Activated CD4-positive, alpha-beta T cell treated with anti-CD3 and anti-CD28 coated beads, Interleukin-2, amount 10 ng/mL, durations not matched to agents 24 days and 14 days (primary cell): Measurements from ENCODE around the gene FAM114A2. TPM values are rescaled to one million over a fixed set of nuclear protein-coding genes. Genes with fewer than 3 reads are reported as not detected.
"Not testable (repeated sequence)": the region's sequence is repeated elsewhere in the genome, so short reads cannot be mapped to it uniquely, and the experiment has no call there.

ENCODE experiments used
- DNase-seq: peaks from one replicate; pipeline ENCODE4 v3.0.0; 2022
- H3K27ac Mint-ChIP-seq: one replicate; pipeline ENCODE4 v1.8.0; 2022; ENCODE audit warnings: mild to moderate bottlenecking, mixed read lengths
- H3K27me3 Mint-ChIP-seq: one replicate; pipeline ENCODE4 v1.8.0; 2022; ENCODE audit warnings: mixed read lengths
- H3K36me3 Mint-ChIP-seq: one replicate; pipeline ENCODE4 v1.8.0; 2022; ENCODE audit warnings: low read depth, mild to moderate bottlenecking, mixed read lengths
- H3K4me1 Mint-ChIP-seq: one replicate; pipeline ENCODE4 v1.8.0; 2021; ENCODE audit warnings: mixed read lengths
- H3K4me3 Mint-ChIP-seq: one replicate; pipeline ENCODE4 v1.8.0; 2022; ENCODE audit warnings: mild to moderate bottlenecking, moderate library complexity, mixed read lengths
- H3K9me3 Mint-ChIP-seq: one replicate; pipeline ENCODE4 v1.8.0; 2021; ENCODE audit warnings: mixed read lengths
- intact Hi-C: fragments of 100-400 bp; cut with micrococcal nuclease; formaldehyde crosslinking; loops from one replicate; pipeline ENCODE4 v1.15.1; 2023
- total RNA-seq: library from RNA; stranded (reverse); gene quantifications from 2 replicates; pipeline ENCODE4 v1.2.3, GENCODE V29; 2022

Gene FAM114A2
- total RNA-seq, 1 donor from 2014 or later, result 27.3 TPM

DNA sequence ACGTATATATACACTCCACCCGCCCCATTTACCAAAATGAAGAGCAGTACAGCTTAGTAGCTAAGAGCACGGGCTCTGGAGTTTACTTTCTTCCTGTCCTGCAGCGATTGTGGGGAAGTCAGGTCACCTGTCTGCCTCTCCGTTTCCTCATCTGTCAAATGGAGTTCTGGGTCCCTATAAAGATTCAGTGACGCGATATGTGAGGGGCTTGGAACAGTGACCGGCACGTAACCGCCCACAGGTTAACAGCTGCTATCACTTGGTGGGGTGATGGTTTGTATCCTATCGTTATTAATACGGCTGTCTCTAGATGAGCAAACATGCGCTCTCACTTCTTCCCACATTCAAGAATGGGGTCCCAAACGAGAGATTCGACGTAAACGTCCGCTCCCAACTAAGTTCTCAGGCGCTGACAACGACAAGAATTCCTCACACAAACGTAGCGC is 426 bp downstream of the FAM114A2 start:
- peak overlapping the region; percentile 96 for H3K4me3 Mint-ChIP-seq
- no peaks in the 10 kb centered on the region for H3K27me3 Mint-ChIP-seq
- H3K4me1 Mint-ChIP-seq, result peaks cover 29% of the 10 kb centered on the region
- H3K27ac Mint-ChIP-seq, result peak overlapping the region; percentile 96
- no peaks in the 10 kb centered on the region for H3K9me3 Mint-ChIP-seq
- peak; percentile 81 for DNase-seq
- H3K36me3 Mint-ChIP-seq, result peaks cover 16% of the 10 kb centered on the region
- intact Hi-C loops, result loop anchor here (2.0 to 5.0 kb wide), 3 partner anchors 35 to 819 kb away; partner anchors contain the start of genes CNOT8 and LARP1

DNA sequence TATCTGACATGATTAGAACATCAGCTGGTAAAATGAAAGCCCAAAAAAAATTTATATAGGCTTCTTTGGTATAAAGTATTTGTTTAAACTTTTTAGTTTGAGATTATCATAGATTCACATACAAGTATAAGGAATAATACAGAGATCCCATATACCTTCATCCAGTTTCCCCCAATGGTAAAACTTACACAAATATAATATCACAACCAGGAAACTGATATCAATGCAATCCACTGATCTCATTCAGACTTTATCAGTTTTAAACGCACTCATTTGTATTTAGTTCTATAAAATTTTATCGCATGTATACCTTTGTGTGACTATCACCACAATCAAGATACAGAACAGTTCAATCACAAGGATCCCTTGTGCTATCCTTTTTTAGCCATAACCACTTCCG is 3.8 kb downstream of the FAM114A2 start:
- H3K36me3 Mint-ChIP-seq, result peaks cover 16% of the 10 kb centered on the region
- peaks cover 19% of the 10 kb centered on the region for H3K4me1 Mint-ChIP-seq
- H3K27me3 Mint-ChIP-seq, result no peaks in the 10 kb centered on the region
- H3K27ac Mint-ChIP-seq, result no peak overlapping the region
- H3K9me3 Mint-ChIP-seq, result no peaks in the 10 kb centered on the region
- no peak for DNase-seq
- no peak overlapping the region for H3K4me3 Mint-ChIP-seq
- intact Hi-C loops, result loop anchor here (5.0 kb wide), 2 partner anchors 722 to 822 kb away; partner anchors contain the start of genes CNOT8 and LARP1

DNA sequence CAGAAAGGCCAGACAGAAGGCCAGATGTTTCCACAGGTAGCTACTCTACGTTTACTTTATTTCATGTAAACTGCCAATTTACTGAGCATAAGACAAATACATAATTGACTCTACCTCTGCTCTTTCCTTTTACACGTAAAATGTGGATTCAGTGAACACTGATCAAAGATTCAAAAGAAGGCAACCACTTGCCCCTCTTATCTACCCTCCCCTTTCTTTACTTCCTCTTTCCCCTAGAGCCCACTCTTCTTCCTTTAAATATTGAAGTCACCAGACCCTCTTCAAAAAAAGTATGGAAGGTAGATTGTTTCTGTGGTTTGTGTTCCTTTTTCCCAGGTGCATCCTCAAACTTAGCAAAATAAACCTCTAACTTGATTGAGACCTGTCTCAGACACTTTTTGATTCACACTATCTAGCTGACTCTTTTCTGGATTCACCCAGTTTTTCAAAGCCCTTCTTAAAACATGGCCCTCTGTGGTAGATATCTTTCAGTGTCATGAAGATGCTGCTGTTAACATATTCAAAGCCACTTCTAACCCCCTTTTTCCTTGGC is 6.7 kb downstream of the FAM114A2 start:
- H3K4me3 Mint-ChIP-seq, result no peak overlapping the region

DNA sequence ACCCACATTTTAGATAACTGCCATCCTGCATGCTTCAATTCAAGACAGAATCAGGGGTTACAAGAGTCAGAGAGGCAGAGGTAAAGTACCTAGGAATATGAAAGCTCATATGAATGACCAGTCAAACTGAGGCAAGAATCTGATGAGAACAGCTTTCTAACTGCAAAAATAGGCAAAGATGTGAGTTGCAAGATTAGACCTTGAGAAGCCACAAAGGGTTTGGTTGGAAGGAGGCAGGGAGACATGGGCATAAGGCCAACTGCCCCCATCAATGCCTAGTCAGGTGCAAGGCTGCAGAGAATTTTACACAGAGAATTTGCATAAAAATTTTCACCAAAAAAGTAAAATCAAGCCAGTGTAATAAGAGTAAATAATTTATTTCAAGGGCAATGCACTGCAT is 12.8 kb downstream of the FAM114A2 start:
- no peak overlapping the region for H3K4me3 Mint-ChIP-seq
- intact Hi-C loops, result no loop called here
- H3K9me3 Mint-ChIP-seq, result peaks cover 3% of the 10 kb centered on the region
- H3K27ac Mint-ChIP-seq, result no peak overlapping the region
- H3K36me3 Mint-ChIP-seq, result peaks cover 40% of the 10 kb centered on the region
- DNase-seq, result no peak
- H3K4me1 Mint-ChIP-seq, result peaks cover 2% of the 10 kb centered on the region
- no peaks in the 10 kb centered on the region for H3K27me3 Mint-ChIP-seq

More for the DNA sequence above, 6.7 kb downstream of the FAM114A2 start:
- DNase-seq, result no peak
- H3K27me3 Mint-ChIP-seq, result no peaks in the 10 kb centered on the region
- H3K27ac Mint-ChIP-seq, result no peak overlapping the region
- intact Hi-C loops, result no loop called here
- H3K4me1 Mint-ChIP-seq, result peaks cover 8% of the 10 kb centered on the region
- peaks cover 20% of the 10 kb centered on the region for H3K36me3 Mint-ChIP-seq
- H3K9me3 Mint-ChIP-seq, result no peaks in the 10 kb centered on the region

DNA sequence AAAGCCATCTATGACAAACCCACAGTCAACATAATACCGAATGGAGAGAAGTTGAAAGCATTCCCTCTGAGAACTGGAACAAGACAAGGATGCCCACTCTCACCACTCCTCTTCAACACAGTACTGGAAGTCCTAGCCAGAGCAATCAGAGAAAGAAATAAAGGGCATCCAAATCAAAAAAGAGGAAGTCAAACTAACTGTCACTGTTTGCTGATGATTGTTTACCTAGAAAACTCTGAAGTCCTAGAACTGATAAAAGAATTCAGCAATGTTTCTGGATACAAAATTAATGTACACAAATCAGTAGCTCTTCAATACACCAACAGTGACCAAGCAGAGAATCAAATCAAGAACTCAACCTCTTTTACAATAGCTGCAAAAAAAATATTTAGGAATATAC is 19.8 kb downstream of the FAM114A2 start:
- Mint-ChIP-seq H3K9me3 (peaks cover 12% of the 10 kb centered on the region), H3K36me3 (peaks cover 68% of the 10 kb centered on the region)
- H3K4me3 Mint-ChIP-seq, DNase-seq, intact Hi-C loops, H3K27ac Mint-ChIP-seq, H3K4me1 Mint-ChIP-seq, H3K27me3 Mint-ChIP-seq: not testable (repeated sequence)

DNA sequence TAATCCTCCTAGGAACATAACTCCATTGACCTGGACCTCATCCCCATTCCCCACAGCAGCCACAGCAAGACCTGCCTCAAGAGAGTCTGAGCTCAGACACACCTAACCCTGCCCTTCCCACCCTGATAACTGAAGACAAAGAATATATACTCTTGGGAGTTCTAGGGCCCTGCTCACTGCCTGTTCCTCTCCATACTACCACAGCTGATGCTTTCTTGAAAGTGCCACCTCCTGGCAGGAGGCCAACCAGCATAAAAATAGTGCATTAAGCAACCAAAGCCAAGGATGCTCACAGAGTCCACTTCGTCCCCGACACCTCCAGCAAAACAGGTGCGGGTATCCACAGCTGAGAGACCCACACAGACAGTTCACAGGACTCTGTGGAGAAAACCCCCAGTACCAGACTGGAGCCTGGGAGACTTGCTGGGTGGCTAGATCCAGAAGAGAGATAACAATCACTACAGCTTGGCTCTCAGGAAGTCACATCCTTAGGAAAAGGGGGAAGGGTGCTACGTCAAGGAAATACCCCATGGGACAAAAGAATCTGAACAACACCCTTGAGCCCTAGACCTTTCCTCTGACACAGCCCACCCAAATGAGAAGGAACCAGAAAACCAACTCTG is 23.5 kb downstream of the FAM114A2 start:
- Mint-ChIP-seq H3K4me3 (no peak overlapping the region), H3K36me3 (peaks cover 39% of the 10 kb centered on the region), H3K4me1 (no peaks in the 10 kb centered on the region), H3K27ac (no peak overlapping the region), H3K27me3 (no peaks in the 10 kb centered on the region), H3K9me3 (peaks cover 4% of the 10 kb centered on the region)
- no peak for DNase-seq
- intact Hi-C loops, result no loop called here

DNA sequence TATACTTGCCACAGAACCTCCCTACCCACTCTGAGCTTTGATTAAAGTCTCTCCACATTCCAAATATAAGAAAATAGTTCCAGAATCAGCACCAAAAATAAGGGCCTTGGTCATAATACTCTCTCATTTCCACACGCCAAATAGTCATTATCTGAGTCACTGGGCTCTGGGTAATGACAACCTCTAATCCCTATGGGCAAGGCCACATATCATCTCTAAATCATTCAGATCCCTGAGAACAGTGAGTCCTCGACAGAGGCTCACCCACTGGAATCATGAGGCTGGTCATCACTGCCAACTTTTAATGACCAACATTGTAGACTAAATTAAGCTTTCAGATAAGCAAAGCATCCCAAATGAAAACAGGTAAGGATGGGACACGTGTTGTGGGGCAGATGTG is 28.1 kb downstream of the FAM114A2 start:
- intact Hi-C loops, result no loop called here

DNA sequence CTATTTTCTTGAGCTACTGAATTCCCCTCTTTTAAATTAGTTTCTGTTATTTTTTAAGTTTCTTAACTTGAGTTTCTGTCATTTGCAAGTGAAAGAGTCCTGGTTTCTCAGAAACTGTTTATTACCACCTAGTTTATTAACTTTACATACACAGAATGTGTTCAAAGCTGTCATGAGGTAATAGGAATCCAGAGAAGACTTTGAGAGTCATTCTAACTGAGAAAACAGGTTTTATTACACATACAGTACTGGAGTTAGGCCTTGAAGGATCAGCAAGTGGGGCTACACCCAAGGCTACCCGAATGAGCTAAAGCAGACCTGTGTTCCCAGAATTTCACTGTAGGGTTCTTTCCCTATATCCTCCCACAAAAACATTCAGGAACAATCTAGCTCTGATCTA is 33.1 kb downstream of the FAM114A2 start:
- no peak overlapping the region for H3K27ac Mint-ChIP-seq
- peaks cover 2% of the 10 kb centered on the region for H3K36me3 Mint-ChIP-seq
- H3K4me1 Mint-ChIP-seq, result no peaks in the 10 kb centered on the region
- H3K9me3 Mint-ChIP-seq, result no peaks in the 10 kb centered on the region
- DNase-seq, result no peak
- no peaks in the 10 kb centered on the region for H3K27me3 Mint-ChIP-seq
- intact Hi-C loops, result no loop called here
- no peak overlapping the region for H3K4me3 Mint-ChIP-seq

More for the DNA sequence above, 28.1 kb downstream of the FAM114A2 start:
- H3K9me3 Mint-ChIP-seq, result no peaks in the 10 kb centered on the region
- DNase-seq, result no peak
- peaks cover 8% of the 10 kb centered on the region for H3K36me3 Mint-ChIP-seq
- H3K27me3 Mint-ChIP-seq, result no peaks in the 10 kb centered on the region
- no peaks in the 10 kb centered on the region for H3K4me1 Mint-ChIP-seq
- H3K27ac Mint-ChIP-seq, result no peak overlapping the region
- H3K4me3 Mint-ChIP-seq, result no peak overlapping the region

DNA sequence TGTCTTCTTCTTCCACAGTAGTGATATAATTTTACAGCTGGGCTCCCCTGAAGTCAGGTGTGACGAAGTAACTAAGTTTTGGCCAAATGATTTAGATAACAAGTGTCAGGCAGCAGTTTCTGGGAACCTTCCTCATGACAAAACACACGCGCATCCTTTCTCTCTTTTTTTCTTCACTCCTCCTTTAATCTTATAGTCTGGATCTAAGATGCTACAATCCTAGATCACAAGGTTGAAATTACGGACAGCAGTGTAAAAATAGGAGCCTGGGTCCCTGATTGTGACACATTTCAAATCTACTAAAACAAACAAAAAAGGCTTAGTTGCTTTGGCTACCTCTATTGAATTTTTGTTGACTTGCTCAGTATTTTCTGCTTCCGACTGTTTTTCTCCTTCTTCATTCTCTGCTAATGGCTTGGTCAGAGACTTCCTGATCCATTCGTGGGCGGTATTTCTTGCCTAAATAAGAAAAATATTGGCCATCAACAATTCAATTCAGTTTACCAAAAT is 36.1 kb downstream of the FAM114A2 start:
- Mint-ChIP-seq H3K9me3 (no peaks in the 10 kb centered on the region), H3K27me3 (no peaks in the 10 kb centered on the region), H3K4me3 (no peak overlapping the region), H3K36me3 (peaks cover 19% of the 10 kb centered on the region), H3K27ac (no peak overlapping the region), H3K4me1 (peaks cover 3% of the 10 kb centered on the region)
- no peak for DNase-seq
- intact Hi-C loops, result no loop called here

DNA sequence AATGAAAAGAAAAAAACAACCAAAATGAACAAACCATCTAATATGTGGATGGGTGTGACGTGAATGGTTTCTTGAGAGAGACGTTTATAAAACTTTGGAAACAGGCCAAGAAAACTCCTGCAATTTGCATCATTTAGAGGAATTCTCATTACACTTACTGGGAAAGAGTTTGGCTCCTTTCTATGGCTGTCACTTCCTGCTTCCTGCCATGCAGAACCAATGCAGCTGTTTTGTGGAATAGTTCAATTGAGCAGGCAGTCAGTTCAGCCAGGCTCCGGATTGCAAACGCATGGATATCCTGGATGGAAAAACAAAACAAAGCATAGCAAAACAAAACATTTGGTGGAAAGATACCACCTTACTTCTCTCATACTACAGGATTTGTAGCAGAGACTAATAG is 36.6 kb downstream of the FAM114A2 start:
- no peak overlapping the region for H3K27ac Mint-ChIP-seq
- H3K27me3 Mint-ChIP-seq, result no peaks in the 10 kb centered on the region
- no peaks in the 10 kb centered on the region for H3K9me3 Mint-ChIP-seq
- peaks cover 22% of the 10 kb centered on the region for H3K36me3 Mint-ChIP-seq
- no peak overlapping the region for H3K4me3 Mint-ChIP-seq
- intact Hi-C loops, result no loop called here
- H3K4me1 Mint-ChIP-seq, result peaks cover 3% of the 10 kb centered on the region
- DNase-seq, result no peak

DNA sequence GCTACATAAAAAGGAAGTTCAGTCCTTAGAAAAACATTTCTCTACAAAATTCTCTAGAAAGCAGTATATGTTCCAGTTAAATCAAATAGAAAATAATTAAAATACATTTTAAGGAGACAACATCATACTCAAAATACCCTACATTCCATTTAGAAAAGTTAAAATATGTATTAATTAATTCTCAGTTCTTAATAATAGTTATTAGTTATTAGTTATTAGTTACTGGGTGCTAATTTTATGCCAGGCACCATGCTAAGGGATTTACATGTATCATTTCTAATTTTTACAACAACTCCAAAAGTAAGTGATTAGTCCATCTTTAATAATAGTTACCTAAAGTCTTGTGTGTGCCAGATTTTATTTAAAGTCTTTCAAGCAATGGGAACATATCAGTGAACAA is 38.0 kb downstream of the FAM114A2 start:
- no peaks in the 10 kb centered on the region for H3K27me3 Mint-ChIP-seq
- no peak for DNase-seq
- intact Hi-C loops, result no loop called here
- no peak overlapping the region for H3K27ac Mint-ChIP-seq
- H3K4me1 Mint-ChIP-seq, result peaks cover 3% of the 10 kb centered on the region
- H3K36me3 Mint-ChIP-seq, result peaks cover 26% of the 10 kb centered on the region
- no peaks in the 10 kb centered on the region for H3K9me3 Mint-ChIP-seq
- H3K4me3 Mint-ChIP-seq, result no peak overlapping the region

DNA sequence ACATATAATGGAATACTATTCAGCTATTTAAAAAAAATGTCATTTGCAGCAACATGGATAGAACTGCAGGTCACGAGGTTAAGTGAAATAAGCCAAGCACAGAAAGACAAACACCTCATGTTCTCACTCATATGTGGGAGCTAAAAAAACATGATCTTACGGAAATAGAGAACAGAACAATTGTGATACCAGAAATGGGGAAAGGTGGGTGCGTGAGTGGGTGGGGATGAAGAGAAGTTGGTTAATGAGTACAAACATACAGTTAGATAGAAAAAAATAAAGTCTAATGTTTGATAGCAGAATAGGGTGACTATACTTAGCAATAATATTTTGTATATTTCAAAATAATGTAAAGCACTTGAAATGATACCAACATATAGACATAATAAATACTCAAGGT is 38.7 kb downstream of the FAM114A2 start:
- Mint-ChIP-seq H3K9me3 (no peaks in the 10 kb centered on the region), H3K27ac (no peak overlapping the region), H3K4me1 (peaks cover 3% of the 10 kb centered on the region), H3K4me3 (no peak overlapping the region), H3K36me3 (peaks cover 26% of the 10 kb centered on the region), H3K27me3 (no peaks in the 10 kb centered on the region)
- intact Hi-C loops, result no loop called here
- DNase-seq, result no peak

DNA sequence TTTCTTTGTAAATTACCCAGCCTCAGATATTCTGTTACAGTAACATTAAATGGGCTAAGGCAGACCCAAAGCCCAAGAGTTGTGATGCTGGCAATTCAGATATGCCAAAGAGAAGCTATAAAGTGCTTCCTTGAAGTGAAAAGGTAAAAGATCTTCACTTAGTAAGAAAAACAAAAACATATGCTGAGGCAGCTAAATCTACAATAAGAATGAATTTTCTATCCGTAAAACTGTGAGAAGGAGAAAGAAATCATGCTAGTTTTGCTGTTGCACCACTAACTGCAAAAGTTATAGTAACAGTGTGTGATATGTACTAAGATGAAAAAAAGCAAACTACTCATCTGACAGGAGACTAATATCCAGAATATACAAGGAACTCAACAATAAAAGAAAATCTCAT is 39.9 kb downstream of the FAM114A2 start:
- peaks cover 29% of the 10 kb centered on the region for H3K36me3 Mint-ChIP-seq
- H3K9me3 Mint-ChIP-seq, result no peaks in the 10 kb centered on the region
- H3K4me3 Mint-ChIP-seq, result no peak overlapping the region

DNA sequence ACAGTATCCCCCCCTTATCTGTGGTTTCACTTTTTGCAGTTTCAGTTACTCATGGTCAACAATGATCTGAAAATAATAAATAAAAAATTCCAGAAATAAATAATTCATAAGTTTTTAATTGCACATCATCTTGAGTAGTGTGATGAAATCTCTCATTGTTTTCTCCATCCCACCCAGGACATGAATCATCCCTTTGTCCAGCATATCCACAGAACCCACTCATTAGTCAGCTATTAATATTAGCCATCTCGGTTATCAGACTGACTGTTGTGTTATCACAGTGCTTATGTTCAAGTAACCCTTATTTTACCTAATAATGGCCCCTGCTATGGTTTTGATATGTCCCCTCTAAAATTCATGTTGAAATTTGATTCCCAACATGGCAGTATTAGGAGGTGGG is 40.7 kb downstream of the FAM114A2 start:
- H3K4me3 Mint-ChIP-seq, result no peak overlapping the region
- H3K27me3 Mint-ChIP-seq, result no peaks in the 10 kb centered on the region
- no peaks in the 10 kb centered on the region for H3K9me3 Mint-ChIP-seq
- intact Hi-C loops, result no loop called here
- H3K27ac Mint-ChIP-seq, result no peak overlapping the region
- peaks cover 31% of the 10 kb centered on the region for H3K36me3 Mint-ChIP-seq
- peaks cover 3% of the 10 kb centered on the region for H3K4me1 Mint-ChIP-seq
- no peak for DNase-seq

More for the DNA sequence above, 39.9 kb downstream of the FAM114A2 start:
- peaks cover 3% of the 10 kb centered on the region for H3K4me1 Mint-ChIP-seq
- no peak overlapping the region for H3K27ac Mint-ChIP-seq
- DNase-seq, result no peak
- no peaks in the 10 kb centered on the region for H3K27me3 Mint-ChIP-seq
- intact Hi-C loops, result no loop called here
